Endothelial cell of umbilical vein (primary cell): ENCODE measurements around the gene PRMT7. TPM values are rescaled to one million over a fixed set of nuclear protein-coding genes. Genes with fewer than 3 reads are reported as not detected.

Source experiments
- BruUV-seq: library from RNA; stranded (reverse); fragments of 400-500 nt; replicated peaks from 2 replicates; lab custom pipeline; 2021; lab: Mats Ljungman, UMichigan
- CTCF ChIA-PET: fragments of 300-600, 350-600 bp; sonication (Branson Sonifier 250); formaldehyde crosslinking; loops from one replicate; lab custom pipeline; 2021; ENCODE audit warnings: antibody characterized with exemption, inconsistent platforms; lab: Charles Lee
- POLR2A ChIA-PET: fragments of 300-600, 350-600 bp; sonication (Branson Sonifier 250); formaldehyde crosslinking; loops from one replicate; lab custom pipeline; 2021; ENCODE audit warnings: antibody characterized with exemption, inconsistent platforms; lab: Charles Lee
- DNase-seq: peaks from one replicate; pipeline ENCODE4 v3.0.0-alpha.2; 2011; ENCODE audit warnings: low read depth, low spot score
- FAIRE-seq: peaks from 2 replicates; lab custom pipeline; 2011; peaks lifted over from hg19 to GRCh38; lab: Jason Lieb, UNC
- H2AFZ ChIP-seq: 2 replicates; pipeline ENCODE4 v1.6.0; 2012; ENCODE audit warnings: low read depth, low read length, control low read depth, inconsistent platforms
- H3K27ac ChIP-seq: 2 replicates; pipeline ENCODE4 v1.5.1; 2011; ENCODE audit warnings: low read depth, mild to moderate bottlenecking, control low read depth, low read length, moderate library complexity; ENCODE audit not compliant: insufficient read depth
- H3K27me3 ChIP-seq, 2 experiments: 2 replicates each; pipeline versions ENCODE4 v1.6.0 to v1.6.1; 2011; ENCODE audit warnings: low read length in 2 of 2, mixed read lengths in 1 of 2; ENCODE audit not compliant: control insufficient read depth in 2 of 2, insufficient read depth in 2 of 2
- H3K36me3 ChIP-seq, 2 experiments: 2 replicates in 1 of 2; 3 replicates in 1 of 2; pipeline ENCODE4 v1.5.1; 2011; ENCODE audit warnings: low read length in 2 of 2, mild to moderate bottlenecking in 1 of 2, moderate library complexity in 1 of 2; ENCODE audit not compliant: control insufficient read depth in 2 of 2, insufficient read depth in 2 of 2; ENCODE audit errors: extremely low read depth in 1 of 2
- H3K4me1 ChIP-seq: 3 replicates; pipeline ENCODE4 v1.5.1; 2011; ENCODE audit warnings: mild to moderate bottlenecking, low read length; ENCODE audit not compliant: control insufficient read depth, insufficient read depth; ENCODE audit errors: extremely low read depth
- H3K4me2 ChIP-seq: 2 replicates; pipeline ENCODE4 v1.6.1; 2011; ENCODE audit warnings: low read length, control low read depth, mixed read lengths; ENCODE audit not compliant: insufficient read depth
- H3K4me3 ChIP-seq, 3 experiments: fragments of 200-600 bp in 1 of 3; sonication (generic), shearing (Covaris generic) in 1 of 3; replicated peaks in 1 of 3; 2 replicates each; pipeline ENCODE4 v1.5.1; 2011 to 2016; ENCODE audit warnings: control low read depth in 3 of 3, low read length in 3 of 3, mild to moderate bottlenecking in 2 of 3, inconsistent platforms in 1 of 3, low read depth in 1 of 3, moderate library complexity in 1 of 3; ENCODE audit not compliant: insufficient read depth in 1 of 3
- H3K79me2 ChIP-seq: 2 replicates; pipeline ENCODE4 v1.6.0; 2012; ENCODE audit warnings: low read length, inconsistent platforms; ENCODE audit not compliant: control insufficient read depth, insufficient read depth
- H3K9ac ChIP-seq: replicated peaks from 2 replicates; pipeline ENCODE3; 2011; ENCODE audit warnings: low read length, control low read depth; ENCODE audit not compliant: insufficient read depth; ENCODE audit errors: extremely low read depth
- H3K9me1 ChIP-seq: replicated peaks from 3 replicates; pipeline ENCODE4 v1.6.0; 2011; ENCODE audit warnings: mild to moderate bottlenecking, low read length; ENCODE audit not compliant: control insufficient read depth, insufficient read depth; ENCODE audit errors: extremely low read depth
- H3K9me3 ChIP-seq: replicated peaks from 2 replicates; pipeline ENCODE4 v1.5.1; 2012; ENCODE audit warnings: low read length, inconsistent platforms; ENCODE audit not compliant: control insufficient read depth, insufficient read depth
- H4K20me1 ChIP-seq: replicated peaks from 2 replicates; pipeline ENCODE3; 2011; ENCODE audit warnings: mild to moderate bottlenecking, low read length; ENCODE audit not compliant: control insufficient read depth, insufficient read depth; ENCODE audit errors: extremely low read depth
- EZH2 ChIP-seq: IDR thresholded peaks from 2 replicates; pipeline ENCODE4 v1.6.1; 2012; ENCODE audit warnings: borderline replicate concordance, low read depth, mild to moderate bottlenecking, moderate library complexity, low read length, inconsistent platforms; ENCODE audit not compliant: severe bottlenecking
- FOS ChIP-seq: IDR thresholded peaks from 2 replicates; pipeline ENCODE4 v1.6.1; 2011; ENCODE audit warnings: mild to moderate bottlenecking, low read length, moderate library complexity, borderline replicate concordance; ENCODE audit not compliant: insufficient read depth
- GATA2 ChIP-seq: IDR thresholded peaks from 2 replicates; pipeline ENCODE4 v1.7.0; 2011; ENCODE audit warnings: low read depth, mild to moderate bottlenecking, moderate library complexity, mixed read lengths, low read length; ENCODE audit not compliant: insufficient read length, insufficient read depth
- JUN ChIP-seq: IDR thresholded peaks from 2 replicates; pipeline ENCODE4 v1.6.1; 2011; ENCODE audit warnings: borderline replicate concordance, low read depth; ENCODE audit not compliant: insufficient read length, insufficient read depth
- MYC ChIP-seq: IDR thresholded peaks from one replicate; pipeline ENCODE4 v1.6.1; 2011; ENCODE audit warnings: mild to moderate bottlenecking, low read depth, low read length
- POLR2A ChIP-seq: IDR thresholded peaks from 2 replicates; pipeline ENCODE4 v1.6.1; 2012; ENCODE audit warnings: low read depth, mild to moderate bottlenecking, control low read depth, low read length
- POLR2AphosphoS5 ChIP-seq: IDR thresholded peaks from 2 replicates; pipeline ENCODE4 v1.6.1; 2012; ENCODE audit warnings: low read depth, mild to moderate bottlenecking, control low read depth, low read length, moderate library complexity; ENCODE audit not compliant: insufficient read depth
- dilution Hi-C: fragments of 300-500 bp; cut with MboI; formaldehyde crosslinking; loops from one replicate; pipeline ENCODE4 v1.15.0; 2019; ENCODE audit warnings: low sequenced_read_pairs; ENCODE audit not compliant: extremely low pct_ligation_motif_present
- intact Hi-C: fragments of 100-400 bp; cut with micrococcal nuclease; formaldehyde crosslinking; loops from one replicate; pipeline ENCODE4 v1.10.0; 2022
- polyA plus RNA-seq, 4 experiments: library from polyadenylated mRNA; depleted of rRNA in 3 of 4; stranded (reverse) in 3 of 4; unstranded in 1 of 4; fragments of >200 nt; gene quantifications; 2 replicates each; pipeline versions ENCODE4 v1.2.1 to v1.2.3, GENCODE V29; 2011 to 2012; ENCODE audit warnings: missing spikeins in 1 of 4
- total RNA-seq: library from RNA; stranded (reverse); gene quantifications from 2 replicates; pipeline ENCODE4 v1.2.3, GENCODE V29; 2021
- TF ChIP-seq, protein P1 (sequence below): IDR thresholded peaks from 2 replicates; pipeline ENCODE4 v1.6.1; 2011; ENCODE audit not compliant: insufficient read depth, insufficient read length
- TF ChIP-seq, protein P2 (sequence below), 2 donors: IDR thresholded peaks; 1 replicate in 1 of 2; 2 replicates in 1 of 2; pipeline ENCODE4 v1.5.1; 2011; ENCODE audit warnings: low read length in 2 of 2, mild to moderate bottlenecking in 2 of 2, moderate library complexity in 2 of 2, control low read depth in 1 of 2, inconsistent platforms in 1 of 2, low read depth in 1 of 2; ENCODE audit not compliant: insufficient read depth in 1 of 2; ENCODE audit errors: extremely low read depth in 1 of 2

The PRMT7 gene
- total and polyA plus RNA-seq, 2 donors (not counting 3 experiments of a cell fraction or from before 2014, with no cell fraction given): 43.4 to 57.9 TPM

DNA sequence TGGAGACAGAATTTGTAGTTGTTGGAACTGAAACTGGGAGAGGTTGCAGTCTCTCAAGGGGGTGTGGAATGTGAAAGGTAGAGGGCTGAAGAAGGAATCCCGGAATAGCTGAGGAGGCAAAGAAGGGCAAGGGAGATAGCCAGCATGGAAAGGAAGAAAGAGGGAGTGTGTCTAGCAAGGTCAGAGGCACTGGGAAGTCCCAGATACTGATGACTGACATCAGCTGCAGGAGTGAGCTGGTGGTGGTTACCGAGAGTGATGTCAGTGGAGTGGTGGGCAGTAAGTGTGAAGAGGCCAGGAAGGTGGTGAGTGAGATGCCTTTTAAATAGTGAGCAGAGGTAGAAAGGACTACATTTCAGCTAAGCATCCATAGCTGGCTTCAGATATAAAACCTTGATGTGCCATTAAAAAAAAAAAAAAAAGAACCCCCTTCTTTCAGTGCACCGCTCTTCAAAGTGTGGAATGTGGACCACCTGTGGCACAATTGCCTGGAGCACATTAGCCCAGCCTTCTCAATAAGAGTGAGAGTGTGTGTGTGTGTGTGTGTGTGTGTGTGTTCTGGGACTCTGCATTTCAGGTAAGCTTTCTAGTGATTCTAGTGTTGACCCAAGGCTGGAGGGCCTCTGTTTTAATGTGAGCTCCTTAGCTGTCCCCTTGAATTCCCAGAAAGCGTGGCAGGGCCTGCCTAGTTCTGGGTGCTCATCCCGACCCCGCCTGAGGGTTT is 8.5 kb downstream of the PRMT7 start:
- dilution Hi-C loops: no loop called here
- H3K4me2 ChIP-seq: no peak overlapping the region
- no peak overlapping the region for H3K9ac ChIP-seq
- peaks cover 0 to 3% of the 10 kb centered on the region in 2 experiments for H3K36me3 ChIP-seq
- no peaks in the 10 kb centered on the region for H3K79me2 ChIP-seq
- intact Hi-C loops: no loop called here
- POLR2A ChIA-PET: no interaction called here
- H4K20me1 ChIP-seq: no peaks in the 10 kb centered on the region
- no peaks in the 10 kb centered on the region for H3K27me3 ChIP-seq
- CTCF ChIA-PET: interaction anchor here (0.8 to 1.4 kb wide), 3 partner anchors 10 to 75 kb away, joined by 4 to 9 read pairs (median 8); partner anchors contain the start of gene SLC7A6
- FAIRE-seq: no peak
- TF ChIP-seq MYC: no peak
- TF ChIP-seq, protein P1, sequence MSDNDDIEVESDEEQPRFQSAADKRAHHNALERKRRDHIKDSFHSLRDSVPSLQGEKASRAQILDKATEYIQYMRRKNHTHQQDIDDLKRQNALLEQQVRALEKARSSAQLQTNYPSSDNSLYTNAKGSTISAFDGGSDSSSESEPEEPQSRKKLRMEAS: no peak
- TF ChIP-seq FOS: no peak
- TF ChIP-seq POLR2AphosphoS5: no peak
- TF ChIP-seq JUN: no peak
- TF ChIP-seq, protein P2, sequence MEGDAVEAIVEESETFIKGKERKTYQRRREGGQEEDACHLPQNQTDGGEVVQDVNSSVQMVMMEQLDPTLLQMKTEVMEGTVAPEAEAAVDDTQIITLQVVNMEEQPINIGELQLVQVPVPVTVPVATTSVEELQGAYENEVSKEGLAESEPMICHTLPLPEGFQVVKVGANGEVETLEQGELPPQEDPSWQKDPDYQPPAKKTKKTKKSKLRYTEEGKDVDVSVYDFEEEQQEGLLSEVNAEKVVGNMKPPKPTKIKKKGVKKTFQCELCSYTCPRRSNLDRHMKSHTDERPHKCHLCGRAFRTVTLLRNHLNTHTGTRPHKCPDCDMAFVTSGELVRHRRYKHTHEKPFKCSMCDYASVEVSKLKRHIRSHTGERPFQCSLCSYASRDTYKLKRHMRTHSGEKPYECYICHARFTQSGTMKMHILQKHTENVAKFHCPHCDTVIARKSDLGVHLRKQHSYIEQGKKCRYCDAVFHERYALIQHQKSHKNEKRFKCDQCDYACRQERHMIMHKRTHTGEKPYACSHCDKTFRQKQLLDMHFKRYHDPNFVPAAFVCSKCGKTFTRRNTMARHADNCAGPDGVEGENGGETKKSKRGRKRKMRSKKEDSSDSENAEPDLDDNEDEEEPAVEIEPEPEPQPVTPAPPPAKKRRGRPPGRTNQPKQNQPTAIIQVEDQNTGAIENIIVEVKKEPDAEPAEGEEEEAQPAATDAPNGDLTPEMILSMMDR (IDR thresholded peaks at IDR 0.05; ENCODE audit: extremely low read depth in 1 of 2, insufficient read depth in 1 of 2, low read depth in 1 of 2, low read length in 2 of 2): no peak
- no peak for TF ChIP-seq POLR2A
- TF ChIP-seq EZH2: no peak
- no peak for TF ChIP-seq GATA2
- H2AFZ ChIP-seq: no peak overlapping the region
- H3K9me3 ChIP-seq: no peaks in the 10 kb centered on the region
- no peak for DNase-seq
- BruUV-seq: no TSS peak
- peaks cover 3% of the 10 kb centered on the region for H3K4me1 ChIP-seq
- H3K4me3 ChIP-seq: no peak overlapping the region
- H3K9me1 ChIP-seq: no peaks in the 10 kb centered on the region
- H3K27ac ChIP-seq: no peak overlapping the region
